KBM-7 (cell line): ENCODE results near the gene B3GALT4.

Experiments used
- DNase-seq: peaks from one replicate; pipeline ENCODE4 v3.0.0-alpha.2; 2015
- in situ Hi-C: fragments of 300-500 bp; cut with MboI; formaldehyde crosslinking; loops from 2 replicates; pipeline ENCODE4 v1.14.3; 2020; ENCODE audit warnings: low sequenced_read_pairs, low pct_unique_long_range_greater_than_20kb, mixed read lengths

B3GALT4 gene

DNA sequence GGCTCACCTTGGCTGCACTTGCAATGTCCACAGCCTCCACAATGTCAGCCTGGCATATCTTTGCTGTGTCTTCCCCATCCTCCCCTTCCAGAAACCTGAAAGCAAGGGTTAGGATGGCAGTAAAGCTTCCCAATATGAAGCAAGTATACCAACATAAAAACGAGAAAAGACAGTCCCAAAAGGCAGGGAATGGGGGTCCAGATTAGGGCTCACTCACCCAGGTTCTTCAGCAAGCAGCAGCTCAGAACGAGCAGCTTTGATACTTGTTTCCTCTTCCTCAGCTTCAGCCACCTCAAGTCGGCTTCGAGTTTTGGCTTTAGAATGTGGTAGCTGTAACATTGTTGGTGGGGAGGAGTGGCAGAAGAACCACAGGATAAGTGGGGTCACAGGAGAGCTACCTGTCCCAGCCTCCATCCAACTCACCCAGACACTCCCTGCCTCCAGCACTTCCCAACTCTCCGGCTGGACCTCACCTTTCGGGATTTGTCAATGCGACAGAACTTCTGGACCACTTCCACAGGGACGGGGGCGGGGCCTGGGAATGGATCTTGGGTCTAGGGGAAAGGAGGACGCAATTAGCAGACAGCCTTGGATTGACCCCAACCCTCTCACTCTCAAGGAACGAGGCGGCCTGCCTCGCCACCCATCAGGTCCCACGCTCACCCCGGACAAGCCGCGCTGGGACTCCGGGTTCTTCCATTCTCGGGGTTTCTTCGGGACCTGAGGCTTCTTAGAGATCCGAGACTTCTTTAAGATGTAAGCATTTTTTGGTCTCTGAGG, 11.4 kb downstream of the B3GALT4 start:
- DNase-seq, result no peak
- in situ Hi-C loops, result no loop called here

DNA sequence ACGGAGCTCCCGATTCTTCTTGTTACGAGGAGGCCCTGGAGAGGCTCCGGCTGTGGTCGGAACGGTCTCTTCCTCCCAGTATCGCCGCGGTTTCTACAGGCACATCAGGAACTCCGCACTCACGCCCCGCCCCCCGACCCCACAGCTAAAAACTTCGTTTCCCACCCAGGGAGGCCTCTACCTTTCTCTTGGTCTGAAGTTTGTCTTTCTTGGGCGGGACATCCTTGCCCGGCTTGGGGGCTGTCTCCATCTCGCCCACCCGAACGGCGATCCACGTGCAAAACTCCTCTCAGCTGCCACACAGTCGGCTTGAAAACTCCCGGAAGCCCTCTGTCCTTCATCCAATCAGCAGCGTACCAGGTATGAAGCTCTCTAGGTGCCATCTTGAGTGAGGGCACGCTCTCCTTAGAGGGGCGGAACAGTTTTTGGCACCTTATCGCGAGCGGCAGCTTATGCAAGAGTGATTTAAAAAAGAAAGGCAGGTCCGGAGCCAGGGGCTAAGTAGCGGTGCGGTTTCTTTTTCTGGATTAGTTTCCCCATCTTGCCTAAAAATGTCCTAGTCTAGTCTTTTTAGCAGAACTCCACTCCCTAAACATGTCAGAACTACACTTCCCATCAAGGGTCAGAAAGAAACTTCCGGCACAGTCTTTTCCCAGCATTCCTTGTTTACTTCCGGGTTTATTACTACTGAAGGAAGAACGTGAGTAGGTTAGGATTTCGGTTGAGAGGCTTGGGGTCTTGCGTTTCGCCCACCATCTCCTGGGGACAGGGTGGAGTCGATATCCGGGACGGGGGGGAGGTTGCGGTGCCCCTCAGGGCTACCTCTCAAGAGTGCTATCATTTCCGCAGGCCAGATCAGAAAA, 12.2 kb downstream of the B3GALT4 start, which contains the start of the genes PFDN6 and WDR46:
Gene PFDN6 (plus strand): TSS at position 681 of the 863 bp plus-strand sequence. CDS start 256 bp downstream, outside the sequence.
Gene WDR46 (minus strand): TSS at position 319 of the 863 bp plus-strand sequence. CDS start 69 bp downstream, at position 250.
- in situ Hi-C loops, result no loop called here
- peak; percentile 96 for DNase-seq

- in situ Hi-C loops, result no loop called here
- DNase-seq, result no peak
Observed at GRCh38 chr6:33289784-33290315, 12.9 kb downstream of the B3GALT4 start.

DNA sequence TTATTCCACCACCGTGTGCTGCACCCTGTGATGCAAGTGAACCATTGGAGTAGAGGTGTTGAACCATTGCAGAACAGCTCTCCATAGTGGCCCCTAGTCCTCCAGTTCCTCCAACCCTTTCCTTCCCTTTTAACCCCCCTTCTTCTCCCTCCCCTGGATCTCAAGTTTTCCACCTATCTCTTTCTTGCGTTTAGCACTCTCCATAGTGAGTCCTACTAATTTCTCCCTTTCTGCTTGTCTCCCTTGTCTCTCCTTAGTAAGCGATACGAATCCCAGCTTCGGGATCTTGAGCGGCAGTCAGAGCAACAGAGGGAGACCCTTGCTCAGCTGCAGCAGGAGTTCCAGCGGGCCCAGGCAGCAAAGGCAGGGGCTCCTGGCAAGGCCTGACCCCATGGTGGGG, 13.5 kb downstream of the B3GALT4 start:
- in situ Hi-C loops, result no loop called here
- no peak for DNase-seq

DNA sequence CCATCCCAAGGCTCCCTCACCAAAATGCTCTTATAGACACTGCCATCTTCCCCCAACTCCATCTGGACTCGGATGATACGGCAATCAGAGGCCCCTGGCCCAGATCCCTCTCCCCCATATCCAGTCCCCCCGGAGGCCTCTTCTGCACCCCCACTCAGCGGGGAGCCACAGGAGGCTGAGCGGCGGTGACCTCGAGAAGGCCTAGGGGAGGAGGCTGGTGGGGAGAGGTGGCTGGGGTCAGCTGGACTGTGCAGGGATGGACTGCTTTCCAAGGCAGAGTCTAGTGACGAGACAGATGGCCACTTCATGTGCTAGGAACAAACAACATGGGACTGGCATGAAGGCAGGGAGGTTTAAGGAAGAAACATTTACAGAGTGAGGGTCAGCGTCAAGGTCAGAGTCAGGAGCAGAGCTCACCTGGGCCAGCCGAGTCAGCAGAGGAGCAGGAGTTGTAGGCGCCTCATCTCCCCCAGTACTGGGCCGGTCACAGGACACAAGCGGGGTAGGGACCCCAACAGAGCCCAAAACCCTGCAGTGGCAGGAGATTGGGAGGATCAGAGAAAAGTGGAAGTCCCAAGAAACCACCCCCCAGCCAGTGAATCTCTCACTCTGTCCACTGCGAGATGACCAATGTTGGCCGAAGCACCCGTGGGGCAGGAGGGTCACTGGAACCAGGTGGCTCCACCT, 16.2 kb downstream of the B3GALT4 start:
- in situ Hi-C loops, result no loop called here
- no peak for DNase-seq

DNA sequence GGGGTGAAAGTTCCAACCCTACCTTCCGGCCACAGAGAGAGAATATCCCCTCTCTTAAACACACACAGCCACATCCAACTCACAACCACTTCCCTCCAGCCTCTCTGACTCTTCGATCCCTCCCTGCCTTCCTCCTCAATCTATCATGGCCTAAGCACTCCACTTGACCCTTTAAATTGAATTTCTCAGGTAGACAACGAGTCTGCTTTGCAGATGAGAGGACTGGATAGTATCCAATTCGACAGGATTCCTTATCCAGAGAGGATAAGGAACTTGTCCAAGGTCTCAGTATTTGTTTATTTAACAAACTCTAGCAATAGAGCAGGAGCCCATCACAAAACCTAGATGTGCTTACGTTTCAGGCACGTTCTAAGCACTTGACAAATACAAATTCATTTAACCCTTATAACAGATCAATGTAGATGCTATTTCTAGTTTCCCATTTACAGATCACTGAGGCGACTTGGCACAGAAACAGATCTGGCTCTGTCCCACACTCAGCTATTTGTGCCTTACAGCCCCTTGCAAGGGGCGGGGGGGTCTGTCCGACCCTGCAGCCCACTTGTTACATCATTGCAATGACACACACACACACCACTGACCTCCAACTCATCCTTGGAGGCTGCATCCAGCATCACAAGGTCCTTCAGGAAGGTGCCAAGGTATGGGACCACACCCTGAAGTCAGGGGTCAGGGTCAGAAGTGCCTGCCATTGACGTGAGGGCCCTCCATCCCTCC, 17.3 kb downstream of the B3GALT4 start:
- DNase-seq, result no peak
- in situ Hi-C loops, result no loop called here

DNA sequence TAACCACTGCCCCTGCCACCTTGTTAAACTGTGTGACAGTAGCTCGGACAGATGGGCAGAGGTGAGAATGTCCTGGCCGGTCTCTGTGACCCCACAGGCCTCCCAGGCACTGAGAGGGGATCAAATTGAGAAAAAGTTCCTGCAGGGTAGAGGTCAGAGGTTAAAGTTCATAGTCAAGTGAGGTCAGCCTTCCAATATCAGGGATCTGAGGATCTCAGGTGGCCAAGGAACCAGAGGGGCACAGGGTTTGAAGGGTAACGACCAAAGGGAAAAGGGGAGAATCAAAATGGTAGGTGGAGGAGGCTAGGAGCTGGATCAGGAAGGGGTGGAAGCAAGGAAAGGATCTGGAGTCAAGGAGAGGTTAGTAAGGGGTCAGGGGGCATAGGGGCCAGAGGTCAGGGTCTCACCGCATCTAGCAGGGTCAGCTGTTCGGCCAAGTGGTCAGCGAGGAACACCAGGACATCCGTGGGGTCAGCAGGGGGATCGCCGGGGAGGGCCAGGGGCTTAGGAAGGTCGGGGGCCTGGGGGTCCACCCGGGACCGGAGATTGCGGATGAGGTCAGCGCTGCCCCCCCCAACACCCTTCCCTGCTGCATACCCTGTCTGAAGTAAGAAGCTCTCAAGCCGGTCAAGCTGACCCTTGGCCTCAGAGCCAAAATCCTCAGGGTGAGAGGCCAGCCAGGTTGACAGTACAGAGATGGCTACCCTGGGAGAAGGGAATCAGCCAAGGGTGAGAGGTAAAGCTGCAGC, 18.9 kb downstream of the B3GALT4 start:
- DNase-seq, result no peak
- in situ Hi-C loops, result no loop called here

GRCh38 chr6:33296797-33297405, 20.0 kb downstream of the B3GALT4 start:
- in situ Hi-C loops, result no loop called here
- DNase-seq, result no peak

GRCh38 chr6:33297406-33297955, 20.6 kb downstream of the B3GALT4 start:
- peak; percentile 71 for DNase-seq
- in situ Hi-C loops, result no loop called here

DNA sequence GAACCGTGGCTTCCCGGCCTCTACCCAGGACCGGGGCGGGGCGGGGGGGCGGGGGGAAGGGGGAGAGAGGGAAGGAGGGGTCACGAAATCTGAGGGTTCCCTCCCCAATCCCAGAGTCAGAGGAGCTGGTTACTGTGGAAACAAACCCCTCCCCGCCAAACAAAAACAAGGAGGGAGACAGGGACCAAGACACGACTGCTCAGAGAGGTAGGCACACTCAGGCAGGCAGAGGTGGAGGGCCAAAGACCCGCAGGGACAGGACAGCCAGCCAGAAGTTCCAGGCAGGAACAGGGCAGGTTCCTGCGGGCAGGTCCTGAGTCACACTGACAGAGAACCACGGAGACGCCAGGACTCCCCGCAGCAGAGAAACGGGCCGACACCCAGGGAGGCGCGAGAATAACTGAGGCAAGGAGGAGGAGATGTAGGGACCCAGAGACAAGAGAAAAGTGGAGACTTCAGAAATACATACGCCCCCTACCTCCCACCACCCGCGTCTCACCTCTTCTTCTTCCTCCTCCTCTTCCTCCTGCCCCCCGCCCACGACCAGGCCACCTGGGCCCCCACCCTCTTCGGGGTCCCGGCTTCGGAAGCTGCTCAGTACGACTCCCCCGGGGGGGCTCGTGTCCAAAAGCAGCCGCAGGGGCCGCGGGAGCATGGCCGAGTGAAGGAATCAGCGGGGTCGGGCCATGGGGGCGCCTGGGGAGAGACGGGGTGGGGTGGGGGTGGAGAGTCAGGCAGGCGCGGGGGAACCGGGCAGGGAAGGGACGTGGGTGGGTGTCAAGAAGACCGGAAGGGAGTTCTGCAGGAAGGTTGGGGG, 21.2 kb downstream of the B3GALT4 start:
- in situ Hi-C loops, result no loop called here
- DNase-seq, result peak; percentile 85

GRCh38 chr6:33298773-33299236, 21.9 kb downstream of the B3GALT4 start, which contains the start of gene RGL2:
Gene RGL2 (minus strand): TSS chr6:33298942. CDS start chr6:33298610, 332 bp downstream.
- in situ Hi-C loops, result no loop called here
- DNase-seq, result no peak

GRCh38 chr6:33299237-33299944, 22.5 kb downstream of the B3GALT4 start:
- peak; percentile 93 for DNase-seq
- in situ Hi-C loops, result no loop called here

DNA sequence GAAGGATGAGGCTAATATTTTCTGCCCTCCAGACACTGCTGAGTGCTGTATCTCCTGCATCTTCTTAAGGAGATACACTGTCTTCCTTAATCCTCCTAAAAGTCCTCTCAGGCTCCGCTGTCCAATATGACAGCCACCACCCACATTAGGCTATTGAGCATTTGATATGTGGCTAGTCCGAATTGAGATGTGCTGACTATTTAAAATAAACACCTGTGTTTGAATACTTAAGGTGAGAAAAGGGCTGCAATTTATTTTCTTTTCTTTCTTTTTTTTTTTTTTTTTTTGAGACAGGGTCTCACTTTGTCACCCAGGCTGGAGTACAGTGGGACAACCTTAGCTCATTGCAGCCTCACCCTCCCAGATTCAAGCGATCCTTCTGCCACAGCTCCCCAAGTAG, 25.0 kb downstream of the B3GALT4 start:
- in situ Hi-C loops, result no loop called here
- DNase-seq, result no peak

GRCh38 chr6:33304216-33304615, 27.3 kb downstream of the B3GALT4 start:
- DNase-seq, result no peak
- in situ Hi-C loops, result no loop called here

GRCh38 chr6:33305052-33305451, 28.1 kb downstream of the B3GALT4 start:
- DNase-seq, result no peak
- in situ Hi-C loops, result no loop called here

- no peak for DNase-seq
- in situ Hi-C loops, result no loop called here
Observed at GRCh38 chr6:33306356-33306755, 29.4 kb downstream of the B3GALT4 start.
